HEK293T (cell line): ENCODE data around the gene TMEM259.

Experiments
- CTCF ChIA-PET: fragments of 350-600 bp; formaldehyde crosslinking; extraction: SDS; loops from one replicate; lab custom pipeline; 2021; ENCODE audit warnings: antibody characterized with exemption, inconsistent platforms; lab: Yijun Ruan, JAX
- POLR2A ChIA-PET: fragments of 350-600 bp; formaldehyde crosslinking; extraction: SDS; loops from one replicate; lab custom pipeline; 2020; ENCODE audit warnings: antibody characterized with exemption, inconsistent platforms; lab: Yijun Ruan, JAX
- DNase-seq: peaks from one replicate; pipeline ENCODE4 v3.0.0; 2012; ENCODE audit warnings: mixed read lengths; ENCODE audit errors: extremely low spot score
- ARNT ChIP-seq: fragments of 450-650 bp; IDR thresholded peaks from 2 replicates; pipeline ENCODE4 v1.6.1; 2017; ENCODE audit warnings: mild to moderate bottlenecking
- BHLHE40 ChIP-seq: fragments of 450-650 bp; IDR thresholded peaks from 2 replicates; pipeline ENCODE4 v1.6.1; 2016; ENCODE audit warnings: mild to moderate bottlenecking, moderate library complexity, borderline replicate concordance
- CTBP1 ChIP-seq: fragments of 450-650 bp; IDR thresholded peaks from 2 replicates; pipeline ENCODE4 v1.6.1; 2016; ENCODE audit warnings: borderline replicate concordance
- ELF4 ChIP-seq: fragments of 450-650 bp; IDR thresholded peaks from 2 replicates; pipeline ENCODE4 v1.6.1; 2017; ENCODE audit warnings: antibody characterized with exemption
- FOXA1 ChIP-seq: fragments of 450-650 bp; IDR thresholded peaks from 2 replicates; pipeline ENCODE4 v1.6.1; 2016; ENCODE audit warnings: mild to moderate bottlenecking
- FOXK2 ChIP-seq: fragments of 450-650 bp; IDR thresholded peaks from 2 replicates; pipeline ENCODE4 v1.6.1; 2016; ENCODE audit warnings: mild to moderate bottlenecking
- FOXM1 ChIP-seq: fragments of 450-650 bp; IDR thresholded peaks from 2 replicates; pipeline ENCODE4 v1.6.1; 2017; ENCODE audit warnings: mild to moderate bottlenecking, borderline replicate concordance
- HDGF ChIP-seq: fragments of 450-650 bp; IDR thresholded peaks from 2 replicates; pipeline ENCODE4 v1.6.1; 2017; ENCODE audit warnings: antibody characterized with exemption, borderline replicate concordance
- L3MBTL2 ChIP-seq: fragments of 450-650 bp; conservative IDR thresholded peaks from 2 replicates; pipeline ENCODE4 v1.6.1; 2016; ENCODE audit warnings: mild to moderate bottlenecking
- LEF1 ChIP-seq: fragments of 450-650 bp; IDR thresholded peaks from 2 replicates; pipeline ENCODE4 v1.6.1; 2017; ENCODE audit warnings: mild to moderate bottlenecking, borderline replicate concordance
- NFRKB ChIP-seq: fragments of 450-650 bp; IDR thresholded peaks from 2 replicates; pipeline ENCODE4 v1.6.1; 2016; ENCODE audit warnings: mild to moderate bottlenecking, moderate library complexity
- SP1 ChIP-seq: fragments of 450-650 bp; IDR thresholded peaks from 2 replicates; pipeline ENCODE4 v1.6.1; 2017
- SUZ12 ChIP-seq: fragments of 450-650 bp; IDR thresholded peaks from 2 replicates; pipeline ENCODE4 v1.6.1; 2016; ENCODE audit warnings: mild to moderate bottlenecking
- TARDBP ChIP-seq: fragments of 450-650 bp; IDR thresholded peaks from 2 replicates; pipeline ENCODE4 v1.6.1; 2016
- ZNF384 ChIP-seq: fragments of 450-650 bp; IDR thresholded peaks from 2 replicates; pipeline ENCODE4 v1.6.1; 2016
- TF ChIP-seq, protein P1 (sequence below): fragments of 450-650 bp; IDR thresholded peaks from 2 replicates; pipeline ENCODE4 v1.6.1; 2016

The TMEM259 gene

GRCh38 chr19:1001538-1002166 lies 19.3 kb downstream of the TMEM259 start:
- TF ChIP-seq FOXK2 (no peak), LEF1 (no peak), SUZ12 (no peak), ELF4 (no peak), CTBP1 (no peak), ZNF384 (no peak), NFRKB (no peak), HDGF (no peak), SP1 (no peak), TARDBP (no peak), FOXM1 (no peak), FOXA1 (no peak), L3MBTL2 (no peak), BHLHE40 (no peak), ARNT (no peak)
- TF ChIP-seq, protein P1, sequence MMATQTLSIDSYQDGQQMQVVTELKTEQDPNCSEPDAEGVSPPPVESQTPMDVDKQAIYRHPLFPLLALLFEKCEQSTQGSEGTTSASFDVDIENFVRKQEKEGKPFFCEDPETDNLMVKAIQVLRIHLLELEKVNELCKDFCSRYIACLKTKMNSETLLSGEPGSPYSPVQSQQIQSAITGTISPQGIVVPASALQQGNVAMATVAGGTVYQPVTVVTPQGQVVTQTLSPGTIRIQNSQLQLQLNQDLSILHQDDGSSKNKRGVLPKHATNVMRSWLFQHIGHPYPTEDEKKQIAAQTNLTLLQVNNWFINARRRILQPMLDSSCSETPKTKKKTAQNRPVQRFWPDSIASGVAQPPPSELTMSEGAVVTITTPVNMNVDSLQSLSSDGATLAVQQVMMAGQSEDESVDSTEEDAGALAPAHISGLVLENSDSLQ, result no peak
- ChIA-PET POLR2A (interaction anchor here (0.8 kb wide), 1 partner anchor 14 kb away, joined by 3 read pairs; no protein-coding TSS in a partner anchor), CTCF (interaction anchor here (0.6 to 1.1 kb wide), 2 partner anchors 9 to 212 kb away, joined by 3 to 5 read pairs; no protein-coding TSS in a partner anchor)

DNA sequence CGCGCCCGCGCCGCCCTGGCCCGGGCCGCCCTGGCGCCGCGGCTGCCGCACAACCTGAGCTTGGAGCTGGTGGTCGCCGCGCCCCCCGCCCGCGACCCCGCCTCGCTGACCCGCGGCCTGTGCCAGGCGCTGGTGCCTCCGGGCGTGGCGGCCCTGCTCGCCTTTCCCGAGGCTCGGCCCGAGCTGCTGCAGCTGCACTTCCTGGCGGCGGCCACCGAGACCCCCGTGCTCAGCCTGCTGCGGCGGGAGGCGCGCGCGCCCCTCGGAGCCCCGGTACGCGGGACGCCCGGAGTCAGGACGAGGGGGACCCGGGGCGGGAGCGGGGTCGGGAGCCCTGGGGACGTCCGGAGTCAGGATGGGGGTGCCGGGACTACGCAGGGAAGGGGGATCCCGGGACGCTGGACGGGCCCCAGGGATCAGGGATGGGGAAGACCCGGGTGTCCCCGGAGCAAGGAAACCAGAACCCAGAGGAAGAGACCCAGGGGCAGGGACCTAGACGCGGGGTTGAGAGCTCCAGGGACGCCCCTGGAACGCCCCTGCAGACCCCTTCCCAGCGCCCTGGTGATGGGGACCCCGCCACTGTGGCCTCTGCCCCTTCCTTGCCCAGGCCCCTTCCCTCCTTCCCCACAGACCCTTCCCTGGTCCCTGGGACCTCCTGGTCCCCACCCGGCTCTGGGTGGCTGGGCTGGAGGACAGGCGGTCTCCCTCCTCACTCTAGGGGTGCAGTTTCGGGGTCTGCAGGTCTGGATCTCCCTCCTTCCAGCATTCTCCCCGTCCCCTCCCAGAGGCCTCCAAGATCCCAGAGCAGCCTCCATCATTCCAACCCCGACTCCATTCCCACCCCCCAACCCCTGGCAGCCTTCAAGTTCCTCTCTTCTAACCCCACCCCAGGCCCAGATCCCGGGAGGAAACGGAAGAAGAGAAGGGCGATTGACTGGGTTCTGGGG lies 20.1 kb downstream of the TMEM259 start:
- CTCF ChIA-PET, result interaction anchor here (0.6 to 1.1 kb wide), 3 partner anchors 9 to 211 kb away, joined by 3 to 5 read pairs (median 5); no protein-coding TSS in a partner anchor
- DNase-seq, result no peak
- POLR2A ChIA-PET, result interaction anchor here (0.8 kb wide), 1 partner anchor 13 kb away, joined by 3 read pairs; no protein-coding TSS in a partner anchor
- TF ChIP-seq FOXM1 (no peak), ZNF384 (no peak), L3MBTL2 (no peak), TARDBP (no peak), NFRKB (no peak), SUZ12 (no peak), ARNT (no peak), CTBP1 (no peak), LEF1 (no peak)
- TF ChIP-seq, protein P1, result no peak

More at GRCh38 chr19:1001538-1002166, 19.3 kb downstream of the TMEM259 start:
- DNase-seq, result peak; percentile 65

- POLR2A ChIA-PET, result no interaction called here
- no peak for TF ChIP-seq FOXA1
- no peak for TF ChIP-seq ELF4
- no peak for TF ChIP-seq BHLHE40
- no peak for TF ChIP-seq SUZ12
- TF ChIP-seq ZNF384, result no peak
- no peak for TF ChIP-seq SP1
- TF ChIP-seq TARDBP, result no peak
- no peak for TF ChIP-seq ARNT
- no peak for TF ChIP-seq FOXK2
- TF ChIP-seq, protein P1, result no peak
- TF ChIP-seq FOXM1, result no peak
- no peak for TF ChIP-seq L3MBTL2
- peak; percentile 83 for DNase-seq
- CTCF ChIA-PET, result interaction anchor here (1.1 kb wide), 1 partner anchor 26 kb away, joined by 5 read pairs; no protein-coding TSS in a partner anchor
Measured at GRCh38 chr19:1000095-1000494, 20.8 kb downstream of the TMEM259 start, which contains the start of gene GRIN3B. Gene GRIN3B, plus strand, starts transcription at chr19:1000419. Its CDS starts 19 bp downstream, at chr19:1000438.

DNA sequence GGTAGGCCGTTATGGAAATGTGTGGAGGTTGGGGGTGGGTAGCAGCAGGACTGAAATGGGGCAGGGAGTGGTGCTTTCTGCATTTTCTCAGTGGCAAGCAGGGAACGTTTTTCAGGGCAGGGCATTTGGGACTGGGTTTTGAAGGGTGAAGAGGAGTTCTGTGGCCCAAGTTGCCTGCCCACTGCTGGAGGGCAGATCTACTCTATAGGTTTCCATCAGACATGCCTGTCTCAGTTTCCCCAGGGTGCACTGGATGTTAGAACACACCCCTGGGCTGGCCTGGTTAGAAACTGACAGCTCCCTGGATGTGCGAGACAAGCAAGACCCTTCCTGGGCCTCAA lies 21.6 kb downstream of the TMEM259 start:
- CTCF ChIA-PET, result interaction anchor here (0.6 kb wide), 1 partner anchor 104 kb away, joined by 5 read pairs; no protein-coding TSS in a partner anchor
- DNase-seq, result no peak
- TF ChIP-seq L3MBTL2, result no peak
- TF ChIP-seq FOXM1, result no peak
- TF ChIP-seq FOXA1, result no peak
- TF ChIP-seq BHLHE40, result no peak
- no peak for TF ChIP-seq TARDBP
- TF ChIP-seq HDGF, result no peak
- TF ChIP-seq FOXK2, result no peak
- no peak for TF ChIP-seq NFRKB
- TF ChIP-seq LEF1, result no peak
- no peak for TF ChIP-seq ZNF384
- no peak for TF ChIP-seq ARNT
- no peak for TF ChIP-seq ELF4
- POLR2A ChIA-PET, result no interaction called here

DNA sequence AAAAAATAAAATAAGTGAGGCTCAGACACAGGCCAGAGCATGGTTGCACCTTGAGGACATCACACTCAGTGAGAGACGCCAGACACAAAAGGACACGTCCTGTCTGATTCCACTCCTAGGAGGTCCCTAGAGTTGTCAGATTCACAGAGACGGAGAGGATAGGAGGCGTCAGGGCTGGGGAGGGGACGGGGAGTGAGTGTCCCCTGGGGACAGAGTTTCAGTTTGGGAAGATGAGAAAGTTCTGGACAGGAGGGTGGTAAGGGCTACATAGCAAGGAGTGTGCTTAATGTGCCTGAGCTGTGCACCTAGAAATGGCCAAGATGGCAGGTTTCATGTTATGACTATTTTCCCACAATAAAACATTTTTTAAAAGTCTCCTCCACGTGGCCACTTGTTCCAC lies 22.9 kb downstream of the TMEM259 start:
- POLR2A ChIA-PET, result interaction anchor here (1.1 kb wide), 1 partner anchor 13 kb away, joined by 5 read pairs; no protein-coding TSS in a partner anchor

More for the DNA sequence above, 22.9 kb downstream of the TMEM259 start:
- TF ChIP-seq LEF1 (no peak), SP1 (no peak), FOXA1 (no peak), FOXK2 (no peak), FOXM1 (no peak), TARDBP (no peak), CTBP1 (no peak), NFRKB (no peak), ZNF384 (no peak), ARNT (no peak)
- TF ChIP-seq, protein P1, result no peak
- CTCF ChIA-PET, result interaction anchor here (0.6 kb wide), 1 partner anchor 74 kb away, joined by 3 read pairs; no protein-coding TSS in a partner anchor
- no peak for DNase-seq
